DOHH2 (cell line): Measurements from ENCODE around the gene TMEM72.

ENCODE experiments used
- EZH2phosphoT487 ChIP-seq: fragments of 200-600 bp; sonication (generic); IDR thresholded peaks from 2 replicates; pipeline ENCODE4 v1.6.1; 2017; ENCODE audit warnings: borderline replicate concordance, mild to moderate bottlenecking, antibody characterized with exemption, low read length, moderate library complexity, mixed read lengths
- TF ChIP-seq, protein P1 (sequence below): fragments of 200-600 bp; sonication (generic); IDR thresholded peaks from one replicate; pipeline ENCODE4 v1.5.1; 2014; ENCODE audit warnings: antibody characterized with exemption, mild to moderate bottlenecking, low read depth, low read length; ENCODE audit not compliant: poor library complexity, severe bottlenecking

DNA sequence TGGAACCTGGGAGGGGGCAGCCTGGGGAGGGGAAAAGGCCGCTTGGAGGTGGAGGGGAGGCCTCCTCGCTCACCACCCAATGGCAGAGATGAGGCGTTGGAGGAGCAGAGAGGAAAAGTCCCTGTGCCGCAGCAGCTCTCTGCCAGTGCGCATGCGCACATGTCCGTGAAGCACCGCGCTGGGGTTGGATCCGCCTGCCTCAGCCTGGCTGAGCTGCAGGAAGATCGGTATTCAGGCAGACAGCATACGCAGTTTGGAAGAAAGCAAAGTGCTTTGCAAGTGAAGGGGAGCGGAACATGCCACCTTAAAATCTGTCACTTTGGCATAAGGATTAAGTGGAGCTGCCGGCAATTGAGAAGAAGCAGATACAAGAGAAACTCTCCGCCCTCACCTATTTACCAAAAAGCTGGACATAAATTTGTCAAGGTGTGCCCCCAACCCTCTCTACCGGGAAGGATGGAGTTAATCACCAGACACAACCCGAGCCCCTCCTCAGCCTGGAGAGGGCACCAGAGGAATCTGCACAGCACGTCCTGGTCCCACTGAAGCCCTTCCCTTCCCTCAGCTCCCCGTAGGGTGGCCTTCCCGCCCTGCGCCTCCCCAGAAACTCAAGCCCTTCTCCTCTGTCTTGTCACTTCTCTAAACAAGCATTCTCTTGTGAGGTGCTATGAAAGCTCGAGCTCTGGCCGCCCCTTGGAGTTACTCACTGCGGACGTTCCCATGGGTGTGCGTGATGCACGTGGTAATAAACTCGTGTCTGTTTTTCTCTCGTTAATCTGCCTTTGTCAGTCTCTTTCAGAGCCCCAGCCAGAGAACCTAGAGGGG, 32.2 kb upstream of the TMEM72 start:
- TF ChIP-seq, protein P1, sequence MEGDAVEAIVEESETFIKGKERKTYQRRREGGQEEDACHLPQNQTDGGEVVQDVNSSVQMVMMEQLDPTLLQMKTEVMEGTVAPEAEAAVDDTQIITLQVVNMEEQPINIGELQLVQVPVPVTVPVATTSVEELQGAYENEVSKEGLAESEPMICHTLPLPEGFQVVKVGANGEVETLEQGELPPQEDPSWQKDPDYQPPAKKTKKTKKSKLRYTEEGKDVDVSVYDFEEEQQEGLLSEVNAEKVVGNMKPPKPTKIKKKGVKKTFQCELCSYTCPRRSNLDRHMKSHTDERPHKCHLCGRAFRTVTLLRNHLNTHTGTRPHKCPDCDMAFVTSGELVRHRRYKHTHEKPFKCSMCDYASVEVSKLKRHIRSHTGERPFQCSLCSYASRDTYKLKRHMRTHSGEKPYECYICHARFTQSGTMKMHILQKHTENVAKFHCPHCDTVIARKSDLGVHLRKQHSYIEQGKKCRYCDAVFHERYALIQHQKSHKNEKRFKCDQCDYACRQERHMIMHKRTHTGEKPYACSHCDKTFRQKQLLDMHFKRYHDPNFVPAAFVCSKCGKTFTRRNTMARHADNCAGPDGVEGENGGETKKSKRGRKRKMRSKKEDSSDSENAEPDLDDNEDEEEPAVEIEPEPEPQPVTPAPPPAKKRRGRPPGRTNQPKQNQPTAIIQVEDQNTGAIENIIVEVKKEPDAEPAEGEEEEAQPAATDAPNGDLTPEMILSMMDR: no peak
- no peak for TF ChIP-seq EZH2phosphoT487
